ENCODE data around the gene RUNX2. TPM values are rescaled to one million over a fixed set of nuclear protein-coding genes. Genes with fewer than 3 reads are reported as not detected.

The RUNX2 gene
- total and polyA plus RNA-seq, 2 of the 8 experiments (the other 6 are each of a cell fraction or from before 2014, with no cell fraction given): 0.26 to 1.2 TPM

- TF ChIP-seq TEAD4 (IDR thresholded peaks at IDR 0.05; ENCODE audit: low read depth, low read length): no peak
Observed at GRCh38 chr6:45648262-45648620, 320.1 kb downstream of the RUNX2 start (continued).

All from H1 (cell line).